ENCODE results near the gene GTF2F2. TPM values are rescaled to one million over a fixed set of nuclear protein-coding genes. Genes with fewer than 3 reads are reported as not detected.

GTF2F2 gene
- total and polyA plus RNA-seq, 8 donors = 15.5 to 26.7 (median 23.8) TPM

GRCh38 chr13:45276913-45277312, 156.6 kb downstream of the GTF2F2 start:
- intact Hi-C loops (cut with DNase I) = no loop called here
- Histone ChIP-seq H3K27me3 (no peaks in the 10 kb centered on the region), H3K27ac (no peak overlapping the region), H3K4me1 (no peaks in the 10 kb centered on the region), H3K4me3 (no peak overlapping the region), H3K9me3 (no peaks in the 10 kb centered on the region), H3K36me3 (peaks cover 0 to 4% of the 10 kb centered on the region in 2 donors)
- no peak for DNase-seq
- ATAC-seq = no peak
- TF ChIP-seq CTCF (IDR thresholded peaks at IDR 0.05) = no peak

- Histone ChIP-seq H3K27ac (no peak overlapping the region), H3K9me3 (no peaks in the 10 kb centered on the region), H3K4me1 (no peaks in the 10 kb centered on the region), H3K36me3 (peaks cover 0 to 4% of the 10 kb centered on the region in 2 donors), H3K27me3 (no peaks in the 10 kb centered on the region), H3K4me3 (no peak overlapping the region)
- DNase-seq (no peak), ATAC-seq (no peak)
- intact Hi-C loops (cut with DNase I) = no loop called here
- no peak for TF ChIP-seq CTCF (IDR thresholded peaks at IDR 0.05)
Measured at GRCh38 chr13:45278096-45278645, 157.9 kb downstream of the GTF2F2 start.

GRCh38 chr13:45280011-45280410, 159.7 kb downstream of the GTF2F2 start:
- Histone ChIP-seq H3K36me3 (peaks cover 0 to 11% of the 10 kb centered on the region in 2 donors), H3K4me3 (no peak overlapping the region), H3K9me3 (no peaks in the 10 kb centered on the region), H3K4me1 (no peaks in the 10 kb centered on the region), H3K27me3 (no peaks in the 10 kb centered on the region), H3K27ac (no peak overlapping the region)
- ATAC-seq = no peak
- intact Hi-C loops (cut with DNase I) = no loop called here
- no peak for DNase-seq
- TF ChIP-seq CTCF (IDR thresholded peaks at IDR 0.05) = no peak

GRCh38 chr13:45280751-45281634, 160.7 kb downstream of the GTF2F2 start:
- TF ChIP-seq CTCF (IDR thresholded peaks at IDR 0.05) = peak; percentile 49 to 67
- H3K27ac ChIP-seq = no peak overlapping the region
- peak; percentile 24 to 71 (median 48) for DNase-seq
- no peak overlapping the region for H3K4me3 ChIP-seq
- intact Hi-C loops (cut with DNase I) = no loop called here
- no peaks in the 10 kb centered on the region for H3K4me1 ChIP-seq
- peak; percentile 99 for ATAC-seq
- H3K36me3 ChIP-seq = peaks cover 0 to 21% of the 10 kb centered on the region in 2 donors
- H3K27me3 ChIP-seq = no peaks in the 10 kb centered on the region
- no peaks in the 10 kb centered on the region for H3K9me3 ChIP-seq

GRCh38 chr13:45282994-45283393, 162.7 kb downstream of the GTF2F2 start:
- Histone ChIP-seq H3K9me3 (no peaks in the 10 kb centered on the region), H3K4me3 (no peak overlapping the region), H3K4me1 (no peaks in the 10 kb centered on the region), H3K27ac (no peak overlapping the region), H3K27me3 (no peaks in the 10 kb centered on the region), H3K36me3 (peaks cover 0 to 38% of the 10 kb centered on the region in 2 donors)
- intact Hi-C loops (cut with DNase I) = no loop called here
- TF ChIP-seq CTCF (IDR thresholded peaks at IDR 0.05) = no peak
- DNase-seq = no peak
- ATAC-seq = no peak

Data from left lung (tissue), 10 donors.